ENCODE results near the gene ABCD3. TPM values are rescaled to one million over a fixed set of nuclear protein-coding genes. Genes with fewer than 3 reads are reported as not detected.
"Not testable (repeated sequence)": the region's sequence is repeated elsewhere in the genome, so short reads cannot be mapped to it uniquely, and the experiment has no call there.

The ABCD3 gene
- total RNA-seq, 1 donor from 2014 or later = 25.7 TPM

DNA sequence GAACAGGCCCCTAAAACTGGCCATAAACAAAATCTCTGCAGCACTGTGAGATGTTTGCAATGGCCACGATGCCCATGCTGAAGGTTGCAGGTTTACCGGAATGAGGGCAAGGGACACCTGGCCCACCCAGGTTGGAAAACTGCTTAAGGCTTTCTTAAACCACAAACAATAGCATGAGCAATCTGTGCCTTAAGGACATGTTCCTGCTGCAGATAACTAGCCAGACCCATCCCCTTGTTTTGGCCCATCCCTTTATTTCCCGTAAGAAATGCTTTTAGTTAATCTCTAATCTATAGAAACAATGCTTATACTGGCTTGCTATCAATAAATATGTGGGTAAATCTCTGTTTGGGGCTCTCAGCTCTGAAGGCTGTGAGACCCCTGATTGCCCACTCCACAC lies 26.6 kb downstream of the ABCD3 start:
- H3K27ac Mint-ChIP-seq; H3K27me3 Mint-ChIP-seq (ENCODE audit: insufficient read depth); H3K4me3 Mint-ChIP-seq; H3K4me1 Mint-ChIP-seq (ENCODE audit: low read depth); DNase-seq (ENCODE audit: low spot score); intact Hi-C loops (cut with micrococcal nuclease): not testable (repeated sequence)
- peaks cover 22% of the 10 kb centered on the region for H3K36me3 Mint-ChIP-seq (ENCODE audit: low read depth)
- H3K9me3 Mint-ChIP-seq = peaks cover 66% of the 10 kb centered on the region

DNA sequence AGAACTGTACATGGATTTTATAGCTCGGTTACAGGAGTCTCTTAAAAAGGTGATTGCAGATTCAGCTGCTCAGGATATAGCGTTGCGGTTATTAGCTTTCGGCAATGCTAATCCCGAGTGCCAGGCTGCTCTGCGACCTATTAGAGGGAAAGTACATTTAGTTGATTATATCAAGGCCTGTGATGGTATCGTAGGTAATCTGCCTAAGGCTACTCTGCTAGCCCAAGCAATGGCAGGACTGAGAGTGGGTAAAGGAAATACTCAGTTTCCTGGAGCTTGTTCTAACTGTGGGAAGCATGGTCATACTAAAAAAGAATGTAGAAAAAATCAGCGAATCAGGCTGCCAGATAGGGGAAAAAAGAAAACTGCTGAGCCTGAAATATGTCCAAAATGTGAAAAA lies 27.5 kb downstream of the ABCD3 start:
- Mint-ChIP-seq H3K9me3 (peaks cover 75% of the 10 kb centered on the region), H3K36me3 (ENCODE audit: low read depth) (peaks cover 31% of the 10 kb centered on the region)
- H3K4me1 Mint-ChIP-seq (ENCODE audit: low read depth); H3K27me3 Mint-ChIP-seq (ENCODE audit: insufficient read depth); DNase-seq (ENCODE audit: low spot score); H3K27ac Mint-ChIP-seq; H3K4me3 Mint-ChIP-seq; intact Hi-C loops (cut with micrococcal nuclease): not testable (repeated sequence)

DNA sequence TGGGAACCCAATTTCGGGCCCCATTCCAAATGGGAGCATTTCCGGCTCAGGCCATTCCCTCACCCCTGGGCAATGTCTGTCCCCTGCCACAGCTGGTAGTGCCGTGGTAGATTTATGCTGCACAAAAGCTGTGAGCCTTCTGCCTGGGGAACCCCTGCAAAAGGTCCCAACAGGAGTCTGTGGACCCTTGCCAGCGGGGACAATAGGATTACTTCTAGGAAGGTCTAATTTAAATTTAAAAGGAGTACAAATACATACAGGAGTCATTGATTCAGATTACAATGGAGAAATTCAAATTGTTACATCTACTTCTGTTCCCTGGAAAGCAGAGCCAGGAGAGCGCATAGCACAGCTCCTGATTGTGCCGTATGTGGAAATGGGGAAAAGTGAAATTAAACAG lies 28.0 kb downstream of the ABCD3 start:
- H3K9me3 Mint-ChIP-seq = peaks cover 79% of the 10 kb centered on the region

DNA sequence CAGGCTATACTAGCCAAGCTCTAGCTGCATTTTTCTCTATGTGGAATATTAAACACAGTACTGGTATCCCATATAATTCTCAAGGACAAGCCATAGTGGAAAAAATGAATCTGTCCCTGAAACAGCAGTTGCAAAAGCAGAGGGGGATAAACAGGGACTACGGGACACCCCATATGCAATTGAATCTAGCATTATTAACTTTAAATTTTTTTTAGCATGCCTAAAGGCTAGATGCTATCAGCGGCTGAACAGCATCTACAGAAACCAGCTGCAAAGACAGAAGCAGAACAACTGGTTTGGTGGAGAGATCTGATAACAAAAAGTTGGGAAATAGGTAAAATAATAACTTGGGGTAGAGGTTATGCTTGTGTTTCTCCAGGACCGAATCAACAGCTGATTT lies 30.6 kb downstream of the ABCD3 start:
- Mint-ChIP-seq H3K36me3 (ENCODE audit: low read depth) (peaks cover 38% of the 10 kb centered on the region), H3K9me3 (peaks cover 68% of the 10 kb centered on the region)
- DNase-seq (ENCODE audit: low spot score); H3K4me1 Mint-ChIP-seq (ENCODE audit: low read depth); H3K27ac Mint-ChIP-seq; H3K4me3 Mint-ChIP-seq; H3K27me3 Mint-ChIP-seq (ENCODE audit: insufficient read depth); intact Hi-C loops (cut with micrococcal nuclease): not testable (repeated sequence)

More for the DNA sequence above, 28.0 kb downstream of the ABCD3 start:
- H3K4me3 Mint-ChIP-seq; H3K4me1 Mint-ChIP-seq (ENCODE audit: low read depth); intact Hi-C loops (cut with micrococcal nuclease); H3K27ac Mint-ChIP-seq; H3K27me3 Mint-ChIP-seq (ENCODE audit: insufficient read depth); DNase-seq (ENCODE audit: low spot score): not testable (repeated sequence)
- peaks cover 32% of the 10 kb centered on the region for H3K36me3 Mint-ChIP-seq (ENCODE audit: low read depth)

DNA sequence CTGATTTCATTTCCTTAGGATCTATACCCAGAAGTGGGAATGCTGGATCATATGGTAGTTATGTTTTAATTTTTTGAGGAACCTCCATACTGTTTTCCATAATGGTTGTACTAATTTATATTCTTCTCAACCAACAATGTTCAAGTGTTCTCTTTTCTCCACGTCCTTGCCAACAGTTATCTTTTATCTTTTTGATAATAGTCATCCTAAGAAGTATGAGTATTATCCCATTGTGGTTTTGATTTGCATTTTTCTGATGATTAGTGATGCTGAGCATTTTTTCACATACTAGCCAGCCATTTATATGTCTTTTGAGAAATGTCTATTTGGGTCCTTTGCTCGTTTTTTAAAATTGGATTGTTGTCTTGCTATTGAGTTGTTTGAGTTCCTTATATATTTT lies 38.5 kb downstream of the ABCD3 start:
- H3K4me1 Mint-ChIP-seq (ENCODE audit: low read depth) = no peaks in the 10 kb centered on the region
- H3K4me3 Mint-ChIP-seq = no peak overlapping the region
- H3K9me3 Mint-ChIP-seq = peaks cover 6% of the 10 kb centered on the region
- no peak overlapping the region for H3K27ac Mint-ChIP-seq
- no peak for DNase-seq (ENCODE audit: low spot score)
- intact Hi-C loops (cut with micrococcal nuclease) = no loop called here
- H3K36me3 Mint-ChIP-seq (ENCODE audit: low read depth) = peaks cover 10% of the 10 kb centered on the region
- no peaks in the 10 kb centered on the region for H3K27me3 Mint-ChIP-seq (ENCODE audit: insufficient read depth)

DNA sequence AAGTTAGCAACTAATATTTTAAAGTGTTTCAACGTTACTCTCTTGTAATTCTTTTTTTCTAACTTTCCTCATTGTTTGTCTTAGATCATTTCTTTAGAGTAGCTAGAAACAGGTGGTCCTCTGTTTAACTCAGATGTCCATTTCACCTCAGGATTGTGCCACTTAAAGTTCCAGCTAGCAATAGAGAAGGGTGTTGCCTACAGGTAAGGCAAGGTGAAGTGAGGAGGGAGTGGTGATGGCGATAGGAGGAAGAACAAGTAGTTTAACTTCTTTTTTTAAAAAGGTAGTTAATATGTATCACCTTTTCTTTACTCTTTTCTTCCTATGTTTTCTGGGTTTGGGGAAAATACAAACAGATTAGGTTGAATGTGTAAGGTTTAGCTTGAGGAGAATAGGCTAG lies 44.4 kb downstream of the ABCD3 start:
- H3K27me3 Mint-ChIP-seq (ENCODE audit: insufficient read depth) = no peaks in the 10 kb centered on the region
- intact Hi-C loops (cut with micrococcal nuclease) = loop anchor here (1.0 to 10.0 kb wide), 5 partner anchors 125 to 436 kb away; partner anchors contain the start of gene ARHGAP29
- no peak overlapping the region for H3K27ac Mint-ChIP-seq
- no peak for DNase-seq (ENCODE audit: low spot score)
- peaks cover 13% of the 10 kb centered on the region for H3K36me3 Mint-ChIP-seq (ENCODE audit: low read depth)
- H3K4me1 Mint-ChIP-seq (ENCODE audit: low read depth) = no peaks in the 10 kb centered on the region
- H3K4me3 Mint-ChIP-seq = no peak overlapping the region
- H3K9me3 Mint-ChIP-seq = no peaks in the 10 kb centered on the region

DNA sequence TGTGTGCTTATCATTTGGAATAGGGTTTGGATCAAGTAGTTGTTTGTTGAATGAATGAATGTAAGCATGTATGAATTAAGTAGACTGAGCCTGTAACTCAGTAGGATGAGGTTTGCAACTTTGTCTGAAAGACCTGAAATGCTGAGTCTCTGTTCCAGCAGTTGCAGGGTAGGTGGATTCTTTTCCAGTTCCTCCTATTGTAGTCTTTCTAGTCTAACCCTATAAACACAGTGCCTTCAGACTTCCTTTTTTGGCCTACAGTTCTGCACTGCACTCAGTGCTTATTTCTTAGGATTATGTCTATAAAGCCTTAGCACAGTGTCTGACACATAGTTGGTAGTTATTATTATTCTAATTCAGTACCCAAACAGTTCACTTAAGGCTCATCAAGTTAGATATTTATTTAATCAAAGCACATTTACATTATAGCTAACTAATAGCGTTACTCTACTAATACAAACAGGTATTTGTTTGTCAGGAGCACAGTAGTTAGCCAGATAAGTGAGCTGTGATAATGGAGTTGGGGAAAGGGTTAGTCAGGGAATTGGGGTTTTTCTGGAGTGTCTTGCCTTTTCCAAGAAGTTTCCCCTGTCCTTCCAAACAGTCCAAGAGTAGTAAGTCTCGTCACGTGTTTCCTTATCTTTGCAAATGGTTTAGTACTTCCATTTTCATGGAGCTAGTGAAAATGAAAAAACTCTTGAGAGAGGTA lies 45.0 kb downstream of the ABCD3 start:
- H3K27ac Mint-ChIP-seq = no peak overlapping the region
- H3K4me1 Mint-ChIP-seq (ENCODE audit: low read depth) = no peaks in the 10 kb centered on the region
- H3K9me3 Mint-ChIP-seq = no peaks in the 10 kb centered on the region
- no peak for DNase-seq (ENCODE audit: low spot score)
- H3K4me3 Mint-ChIP-seq = no peak overlapping the region
- intact Hi-C loops (cut with micrococcal nuclease) = loop anchor here (1.0 to 10.0 kb wide), 5 partner anchors 126 to 437 kb away; partner anchors contain the start of gene ARHGAP29
- no peaks in the 10 kb centered on the region for H3K27me3 Mint-ChIP-seq (ENCODE audit: insufficient read depth)
- peaks cover 13% of the 10 kb centered on the region for H3K36me3 Mint-ChIP-seq (ENCODE audit: low read depth)

DNA sequence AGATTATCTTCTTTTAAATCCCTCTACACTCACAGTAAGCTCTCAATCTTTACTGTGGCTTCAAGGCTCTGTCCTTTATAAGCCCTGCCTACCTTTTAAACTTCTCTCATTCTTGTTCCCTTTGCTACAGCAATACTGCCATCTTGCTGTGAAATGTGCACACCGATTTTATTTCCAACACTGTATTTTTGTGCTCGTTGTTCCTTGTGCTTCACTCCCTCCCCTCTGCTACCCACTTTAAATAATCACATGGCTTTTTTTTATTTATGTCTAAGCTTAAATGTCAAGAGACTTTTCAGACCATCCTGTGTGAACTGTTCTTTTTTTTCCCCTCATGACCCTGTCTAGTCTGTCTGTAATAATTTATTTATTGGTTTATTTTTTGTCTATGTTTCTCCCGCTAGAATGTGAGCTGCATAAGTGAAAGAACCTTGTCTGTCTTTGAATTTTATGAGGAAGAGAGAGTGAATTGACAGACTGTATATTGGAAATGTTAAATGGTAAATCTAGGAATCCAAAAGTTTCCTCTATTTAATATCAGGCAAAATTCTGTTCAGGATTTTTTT lies 45.7 kb downstream of the ABCD3 start:
- no peak overlapping the region for H3K27ac Mint-ChIP-seq
- H3K9me3 Mint-ChIP-seq = no peaks in the 10 kb centered on the region
- peaks cover 13% of the 10 kb centered on the region for H3K36me3 Mint-ChIP-seq (ENCODE audit: low read depth)
- DNase-seq (ENCODE audit: low spot score) = no peak
- no peak overlapping the region for H3K4me3 Mint-ChIP-seq
- H3K27me3 Mint-ChIP-seq (ENCODE audit: insufficient read depth) = no peaks in the 10 kb centered on the region
- intact Hi-C loops (cut with micrococcal nuclease) = loop anchor here (1.0 to 10.0 kb wide), 5 partner anchors 127 to 438 kb away; partner anchors contain the start of gene ARHGAP29
- no peaks in the 10 kb centered on the region for H3K4me1 Mint-ChIP-seq (ENCODE audit: low read depth)

DNA sequence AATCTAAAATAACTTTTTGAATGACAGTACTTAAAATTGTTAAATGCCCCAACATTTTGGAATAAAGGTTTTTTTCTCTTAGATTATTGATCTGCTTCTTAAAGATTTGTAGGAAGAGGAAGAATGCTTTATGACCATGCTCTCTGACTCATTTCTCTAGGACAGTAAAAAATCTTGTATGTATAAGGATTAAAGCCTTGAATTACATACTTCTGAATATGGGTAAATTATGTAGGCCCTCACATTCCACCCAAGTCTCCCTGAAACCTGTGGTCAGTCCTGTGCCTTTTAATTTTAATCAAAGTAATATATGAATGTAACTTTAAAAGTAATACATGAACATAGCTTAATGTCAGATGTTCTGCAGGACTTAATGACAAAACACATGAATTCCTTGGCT lies 50.5 kb downstream of the ABCD3 start:
- Mint-ChIP-seq H3K4me3 (no peak overlapping the region), H3K27me3 (ENCODE audit: insufficient read depth) (no peaks in the 10 kb centered on the region), H3K27ac (no peak overlapping the region), H3K9me3 (no peaks in the 10 kb centered on the region), H3K4me1 (ENCODE audit: low read depth) (no peaks in the 10 kb centered on the region), H3K36me3 (ENCODE audit: low read depth) (peaks cover 12% of the 10 kb centered on the region)
- intact Hi-C loops (cut with micrococcal nuclease) = loop anchor here (10.0 kb wide), 1 partner anchor 234 kb away; the partner anchor contains the start of gene ARHGAP29
- no peak for DNase-seq (ENCODE audit: low spot score)

DNA sequence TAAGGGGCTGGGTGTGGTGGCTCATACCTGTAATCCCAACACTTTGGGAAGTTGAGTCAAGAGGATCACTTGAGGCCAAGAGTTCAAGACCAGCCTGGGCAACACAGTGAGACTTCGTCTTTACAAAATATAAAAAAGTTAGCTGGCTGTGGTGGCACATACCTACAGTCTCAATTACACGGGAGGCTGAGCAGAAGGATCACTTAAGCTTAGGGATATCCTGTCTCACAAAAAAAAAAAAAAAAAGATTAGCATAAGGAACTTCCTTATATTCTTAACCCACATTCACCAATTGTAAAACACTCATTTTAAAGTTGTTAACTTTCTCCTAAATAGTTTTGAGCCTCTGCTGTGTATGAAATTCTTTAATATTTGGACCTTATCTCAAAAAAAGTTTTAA lies 53.1 kb downstream of the ABCD3 start:
- no peaks in the 10 kb centered on the region for H3K27me3 Mint-ChIP-seq (ENCODE audit: insufficient read depth)
- H3K9me3 Mint-ChIP-seq = no peaks in the 10 kb centered on the region
- no peak overlapping the region for H3K4me3 Mint-ChIP-seq

DNA sequence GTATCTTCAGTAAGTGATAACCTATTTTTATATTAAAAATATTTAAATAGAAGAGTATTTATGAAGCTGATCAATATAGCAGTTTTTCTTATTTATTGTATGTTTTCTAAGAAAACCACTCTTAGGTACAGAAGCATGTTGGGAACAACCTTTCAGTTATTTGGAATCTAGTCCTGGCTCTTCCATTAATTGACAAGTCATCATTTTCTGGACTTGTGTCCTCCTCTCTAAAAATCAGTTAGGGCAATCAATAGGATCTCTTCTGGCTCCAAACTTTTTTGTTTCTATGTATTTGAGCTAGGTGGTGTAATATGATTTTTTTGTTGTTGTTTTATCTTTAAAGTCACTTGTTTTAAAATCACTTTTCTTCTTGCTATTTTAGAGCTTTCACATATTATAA lies 57.0 kb downstream of the ABCD3 start:
- no peak overlapping the region for H3K4me3 Mint-ChIP-seq
- H3K27me3 Mint-ChIP-seq (ENCODE audit: insufficient read depth) = no peaks in the 10 kb centered on the region
- DNase-seq (ENCODE audit: low spot score) = no peak
- H3K27ac Mint-ChIP-seq = no peak overlapping the region
- intact Hi-C loops (cut with micrococcal nuclease) = no loop called here
- H3K9me3 Mint-ChIP-seq = no peaks in the 10 kb centered on the region
- H3K4me1 Mint-ChIP-seq (ENCODE audit: low read depth) = peaks cover 5% of the 10 kb centered on the region
- peaks cover 4% of the 10 kb centered on the region for H3K36me3 Mint-ChIP-seq (ENCODE audit: low read depth)

More for the DNA sequence above, 53.1 kb downstream of the ABCD3 start:
- DNase-seq (ENCODE audit: low spot score) = no peak
- intact Hi-C loops (cut with micrococcal nuclease) = no loop called here
- Mint-ChIP-seq H3K27ac (no peak overlapping the region), H3K4me1 (ENCODE audit: low read depth) (peaks cover 3% of the 10 kb centered on the region), H3K36me3 (ENCODE audit: low read depth) (peaks cover 8% of the 10 kb centered on the region)

DNA sequence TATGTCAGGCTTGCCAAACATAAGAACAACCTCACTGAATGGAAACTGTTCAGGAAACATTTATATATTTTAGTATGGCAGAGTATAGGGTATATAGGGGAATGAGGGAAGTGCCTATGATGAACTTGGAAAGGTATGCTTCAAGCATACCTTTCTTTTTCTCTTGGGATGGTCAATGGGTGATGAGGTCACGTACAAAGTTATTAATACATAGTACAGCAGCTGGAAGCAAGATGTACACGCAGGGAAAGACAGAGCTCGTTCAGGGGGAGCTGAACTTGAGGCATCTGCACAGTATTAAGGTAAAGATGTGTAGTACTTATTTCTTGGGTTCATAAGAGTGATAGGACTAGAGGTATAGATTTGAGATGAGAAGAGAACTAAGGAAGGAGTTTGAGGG lies 61.5 kb downstream of the ABCD3 start:
- no peak for DNase-seq (ENCODE audit: low spot score)
- Mint-ChIP-seq H3K4me1 (ENCODE audit: low read depth) (peaks cover 5% of the 10 kb centered on the region), H3K27me3 (ENCODE audit: insufficient read depth) (no peaks in the 10 kb centered on the region), H3K9me3 (no peaks in the 10 kb centered on the region), H3K4me3 (no peak overlapping the region), H3K36me3 (ENCODE audit: low read depth) (peaks cover 8% of the 10 kb centered on the region), H3K27ac (no peak overlapping the region)
- intact Hi-C loops (cut with micrococcal nuclease) = no loop called here

DNA sequence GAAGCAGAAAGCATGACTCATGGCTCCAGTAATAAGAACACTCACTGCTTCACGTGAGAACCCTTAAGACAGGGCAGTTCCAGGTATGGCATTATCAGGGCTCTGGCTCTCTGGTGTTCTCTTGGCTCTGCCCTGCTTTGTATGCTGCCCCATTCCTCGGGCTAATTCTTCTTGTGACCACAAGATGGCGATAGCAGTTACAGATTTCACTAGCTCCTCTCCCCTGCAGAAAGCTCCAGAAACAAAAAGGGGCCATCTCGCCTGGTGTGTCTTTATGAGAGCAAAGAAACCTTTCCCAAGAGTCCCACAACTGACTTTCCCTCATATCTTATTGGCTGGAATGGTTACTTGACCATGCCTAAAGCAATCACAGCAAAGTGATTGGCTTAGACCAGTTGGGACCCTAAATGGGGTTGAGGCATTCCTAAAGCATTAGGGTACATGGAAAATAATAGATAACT lies 63.3 kb downstream of the ABCD3 start:
- no peak overlapping the region for H3K4me3 Mint-ChIP-seq
- peaks cover 4% of the 10 kb centered on the region for H3K36me3 Mint-ChIP-seq (ENCODE audit: low read depth)
- intact Hi-C loops (cut with micrococcal nuclease) = loop anchor here (1.0 kb wide), 2 partner anchors 325 to 562 kb away; no protein-coding TSS in a partner anchor
- H3K27me3 Mint-ChIP-seq (ENCODE audit: insufficient read depth) = no peaks in the 10 kb centered on the region
- H3K27ac Mint-ChIP-seq = no peak overlapping the region
- no peaks in the 10 kb centered on the region for H3K9me3 Mint-ChIP-seq
- peak; percentile 11 for DNase-seq (ENCODE audit: low spot score)
- H3K4me1 Mint-ChIP-seq (ENCODE audit: low read depth) = peaks cover under 1% of the 10 kb centered on the region
